Measurements from ENCODE around the gene ABCB11.

ABCB11 gene

GRCh38 chr2:169002161-169002738 lies 28.9 kb downstream of the ABCB11 start:
- no peak overlapping the region for H3K4me3 ChIP-seq (ENCODE audit: control insufficient read depth, low read depth, low read length)
- no peak for TF ChIP-seq CTCF (conservative IDR thresholded peaks at IDR 0.05; ENCODE audit: control insufficient read depth, insufficient read depth, low read depth, low read length)
- DNase-seq (ENCODE audit: low read depth) = no peak

DNA sequence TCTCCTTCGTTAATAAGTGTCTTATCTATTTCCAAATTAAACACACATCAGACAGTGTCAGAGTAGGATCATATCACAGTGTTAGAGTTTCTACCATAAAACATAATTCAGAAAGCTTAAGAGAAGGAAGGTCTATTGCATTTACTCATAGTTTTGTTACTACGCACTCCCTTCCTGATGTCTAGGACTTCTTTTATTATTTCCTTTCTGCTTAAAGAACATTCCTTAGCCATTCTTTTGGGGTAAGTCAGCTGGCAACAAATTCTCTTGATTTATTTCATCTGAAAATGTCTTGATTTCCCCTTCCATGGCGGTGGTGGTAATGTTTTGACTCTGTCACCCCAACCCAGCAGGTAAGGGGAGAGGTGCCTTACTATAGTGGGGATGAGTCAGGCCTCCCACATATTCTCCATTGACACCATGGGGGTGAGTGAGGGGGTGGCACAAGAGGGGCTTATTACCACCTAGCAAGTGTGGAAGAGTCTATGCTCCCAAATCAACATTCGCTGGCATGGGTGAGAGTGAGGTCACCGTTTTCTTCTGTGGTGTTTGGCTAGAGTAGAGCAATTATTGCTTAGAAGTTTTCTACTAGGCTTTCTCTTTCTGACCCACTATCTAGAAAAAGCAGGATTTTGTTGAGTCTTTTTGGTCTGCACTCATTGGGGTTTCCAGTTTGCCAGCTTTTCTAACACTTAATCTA lies 29.9 kb downstream of the ABCB11 start:
- no peak for TF ChIP-seq CTCF (conservative IDR thresholded peaks at IDR 0.05; ENCODE audit: control insufficient read depth, insufficient read depth, low read depth, low read length)
- H3K4me3 ChIP-seq (ENCODE audit: control insufficient read depth, low read depth, low read length) = no peak overlapping the region
- peak; percentile 13 for DNase-seq (ENCODE audit: low read depth)

- TF ChIP-seq CTCF (conservative IDR thresholded peaks at IDR 0.05; ENCODE audit: control insufficient read depth, insufficient read depth, low read depth, low read length) = no peak
- H3K4me3 ChIP-seq (ENCODE audit: control insufficient read depth, low read depth, low read length) = no peak overlapping the region
- peak; percentile 33 for DNase-seq (ENCODE audit: low read depth)
Measured at GRCh38 chr2:168999668-169000213, 31.4 kb downstream of the ABCB11 start.

- TF ChIP-seq CTCF (conservative IDR thresholded peaks at IDR 0.05; ENCODE audit: control insufficient read depth, insufficient read depth, low read depth, low read length) = no peak
- H3K4me3 ChIP-seq (ENCODE audit: control insufficient read depth, low read depth, low read length) = no peak overlapping the region
- DNase-seq (ENCODE audit: low read depth) = no peak
Measured at GRCh38 chr2:168998609-168999211, 32.4 kb downstream of the ABCB11 start.

GRCh38 chr2:168997794-168998193 lies 33.3 kb downstream of the ABCB11 start:
- DNase-seq (ENCODE audit: low read depth) = peak; percentile 33
- no peak for TF ChIP-seq CTCF (conservative IDR thresholded peaks at IDR 0.05; ENCODE audit: control insufficient read depth, insufficient read depth, low read depth, low read length)
- H3K4me3 ChIP-seq (ENCODE audit: control insufficient read depth, low read depth, low read length) = no peak overlapping the region

- no peak for TF ChIP-seq CTCF (conservative IDR thresholded peaks at IDR 0.05; ENCODE audit: control insufficient read depth, insufficient read depth, low read depth, low read length)
Measured at GRCh38 chr2:168997118-168997521, 34.0 kb downstream of the ABCB11 start.

More at GRCh38 chr2:168997118-168997521, 34.0 kb downstream of the ABCB11 start:
- H3K4me3 ChIP-seq (ENCODE audit: control insufficient read depth, low read depth, low read length) = no peak overlapping the region
- DNase-seq (ENCODE audit: low read depth) = no peak
